HepG2 (cell line): Measurements from ENCODE around the gene G6PC3. TPM values are rescaled to one million over a fixed set of nuclear protein-coding genes. Genes with fewer than 3 reads are reported as not detected.

Experiments
- ATF6 ChIP-seq: sonication (generic); formaldehyde crosslinking; conservative IDR thresholded peaks from 2 replicates; pipeline ENCODE4 v1.4.0; 2020; ENCODE audit warnings: missing genetic modification reagents
- DDIT3 ChIP-seq: sonication (generic); formaldehyde crosslinking; IDR thresholded peaks from 2 replicates; pipeline ENCODE4 v1.4.0; 2020; ENCODE audit warnings: mild to moderate bottlenecking, missing genetic modification reagents
- FOXP1 ChIP-seq, 2 experiments: fragments of 450-650 bp in 1 of 2; IDR thresholded peaks; 2 replicates each; pipeline ENCODE4 v1.6.1; 2017 to 2018; ENCODE audit warnings: antibody characterized with exemption in 1 of 2
- HDAC1 ChIP-seq: sonication (generic); formaldehyde crosslinking; IDR thresholded peaks from 2 replicates; pipeline ENCODE4 v1.5.1; 2020; ENCODE audit warnings: mild to moderate bottlenecking, missing genetic modification reagents
- HMGXB3 ChIP-seq: sonication (generic); formaldehyde crosslinking; IDR thresholded peaks from 2 replicates; pipeline ENCODE4 v1.4.0; 2020; ENCODE audit warnings: missing genetic modification reagents, borderline replicate concordance
- MED8 ChIP-seq: sonication (generic); formaldehyde crosslinking; IDR thresholded peaks from 2 replicates; pipeline ENCODE4 v1.8.1; 2023; ENCODE audit warnings: mild to moderate bottlenecking, missing genetic modification reagents; ENCODE audit not compliant: insufficient replicate concordance
- PRDM10 ChIP-seq: sonication (generic); formaldehyde crosslinking; IDR thresholded peaks from 2 replicates; pipeline ENCODE4 v1.4.0; 2020; ENCODE audit warnings: low read depth, missing genetic modification reagents
- RFXANK ChIP-seq: IDR thresholded peaks from 2 replicates; pipeline ENCODE4 v1.6.1; 2016
- RNF219 ChIP-seq: sonication (generic); formaldehyde crosslinking; IDR thresholded peaks from 2 replicates; pipeline ENCODE4 v1.5.0; 2020; ENCODE audit warnings: mild to moderate bottlenecking, missing genetic modification reagents
- SRSF9 ChIP-seq: fragments of 200-400 bp; formaldehyde crosslinking; IDR thresholded peaks from 2 replicates; pipeline ENCODE4 v1.6.1; 2018; ENCODE audit warnings: borderline replicate concordance, mild to moderate bottlenecking, low read depth, low read length; ENCODE audit not compliant: insufficient read depth, poor library complexity, severe bottlenecking
- YEATS4 ChIP-seq: sonication (generic); formaldehyde crosslinking; IDR thresholded peaks from 2 replicates; pipeline ENCODE4 v1.4.0; 2020; ENCODE audit warnings: missing genetic modification reagents, borderline replicate concordance
- ZFAT ChIP-seq: sonication (generic); formaldehyde crosslinking; conservative IDR thresholded peaks from 2 replicates; pipeline ENCODE4 v1.8.1; 2023; ENCODE audit warnings: missing genetic modification reagents, inconsistent platforms
- ZFP62 ChIP-seq: sonication (generic); formaldehyde crosslinking; IDR thresholded peaks from 2 replicates; pipeline ENCODE4 v1.4.0; 2020; ENCODE audit warnings: missing genetic modification reagents
- ZNF121 ChIP-seq: sonication (generic); formaldehyde crosslinking; IDR thresholded peaks from 2 replicates; pipeline ENCODE4 v1.5.0; 2020; ENCODE audit warnings: mild to moderate bottlenecking, missing genetic modification reagents
- ZNF772 ChIP-seq: sonication (generic); formaldehyde crosslinking; IDR thresholded peaks from 2 replicates; pipeline ENCODE4 v1.5.0; 2020; ENCODE audit warnings: mild to moderate bottlenecking, missing genetic modification reagents
- polyA plus RNA-seq, 8 experiments: library from polyadenylated mRNA; depleted of rRNA in 3 of 8; stranded (reverse) in 7 of 8; unstranded in 1 of 8; fragments of >200 nt; fragmentation: Illumina TruSeq in 4 of 8; extraction: Trizol in 4 of 8; gene quantifications; 2 replicates each; pipeline versions ENCODE4 v1.2.1 to v1.2.3, GENCODE V29; 2011 to 2016; ENCODE audit warnings: low read depth in 4 of 8, missing spikeins in 1 of 8, mixed read lengths in 1 of 8; ENCODE audit not compliant: insufficient read depth in 1 of 8
- total RNA-seq, 5 experiments: library from RNA; depleted of rRNA; stranded (reverse); fragments of >200 nt; fragmentation: Illumina TruSeq; extraction: Trizol; gene quantifications; 2 replicates each; pipeline ENCODE4 v1.2.3, GENCODE V29; 2016; ENCODE audit warnings: low read depth in 1 of 5

G6PC3 gene
- total and polyA plus RNA-seq, 2 of the 13 experiments (the other 11 are each of a cell fraction or from before 2014, with no cell fraction given) = 38.5 to 75.8 TPM

GRCh38 chr17:44070455-44071197 is at the start of gene G6PC3 (continued):
- no peak for TF ChIP-seq RNF219 (CRISPR knock-in tag)
- TF ChIP-seq ZNF772 (CRISPR knock-in tag) = peak; percentile 99
- TF ChIP-seq PRDM10 (CRISPR knock-in tag) = peak; percentile 81
- TF ChIP-seq DDIT3 (CRISPR knock-in tag) = 0 out of 2 replicates have a peak, but pooled peaks have one; percentile 53
- TF ChIP-seq SRSF9 = no peak
- no peak; the same call in 1 of the 2 replicates for TF ChIP-seq ZNF121 (CRISPR knock-in tag)
- peak; percentile 83 for TF ChIP-seq MED8 (CRISPR knock-in tag)
- peak; percentile 95; the same call in 1 of the 2 replicates for TF ChIP-seq ATF6 (CRISPR knock-in tag)
- TF ChIP-seq FOXP1 (IDR thresholded peaks at IDR 0.05) = no peak
- TF ChIP-seq FOXP1 (CRISPR knock-in tag; IDR thresholded peaks at IDR 0.05) = peak; percentile 40; the same call in 1 of the 2 replicates
- TF ChIP-seq YEATS4 (CRISPR knock-in tag) = peak; percentile 100
- 0 out of 2 replicates have a peak, but pooled peaks have one; percentile 87 for TF ChIP-seq RFXANK (CRISPR knock-in tag)
- TF ChIP-seq ZFP62 (CRISPR knock-in tag) = no peak
- peak; percentile 91 for TF ChIP-seq HMGXB3
- peak; percentile 100 for TF ChIP-seq HDAC1 (CRISPR knock-in tag)
- no peak for TF ChIP-seq ZFAT (CRISPR knock-in tag)
